ENCODE data around the gene TECR. TPM values are rescaled to one million over a fixed set of nuclear protein-coding genes. Genes with fewer than 3 reads are reported as not detected.
"Not testable (repeated sequence)": the region's sequence is repeated elsewhere in the genome, so short reads cannot be mapped to it uniquely, and the experiment has no call there.

The TECR gene
- total RNA-seq, 1 experiment from 2014 or later, result 145 TPM

DNA sequence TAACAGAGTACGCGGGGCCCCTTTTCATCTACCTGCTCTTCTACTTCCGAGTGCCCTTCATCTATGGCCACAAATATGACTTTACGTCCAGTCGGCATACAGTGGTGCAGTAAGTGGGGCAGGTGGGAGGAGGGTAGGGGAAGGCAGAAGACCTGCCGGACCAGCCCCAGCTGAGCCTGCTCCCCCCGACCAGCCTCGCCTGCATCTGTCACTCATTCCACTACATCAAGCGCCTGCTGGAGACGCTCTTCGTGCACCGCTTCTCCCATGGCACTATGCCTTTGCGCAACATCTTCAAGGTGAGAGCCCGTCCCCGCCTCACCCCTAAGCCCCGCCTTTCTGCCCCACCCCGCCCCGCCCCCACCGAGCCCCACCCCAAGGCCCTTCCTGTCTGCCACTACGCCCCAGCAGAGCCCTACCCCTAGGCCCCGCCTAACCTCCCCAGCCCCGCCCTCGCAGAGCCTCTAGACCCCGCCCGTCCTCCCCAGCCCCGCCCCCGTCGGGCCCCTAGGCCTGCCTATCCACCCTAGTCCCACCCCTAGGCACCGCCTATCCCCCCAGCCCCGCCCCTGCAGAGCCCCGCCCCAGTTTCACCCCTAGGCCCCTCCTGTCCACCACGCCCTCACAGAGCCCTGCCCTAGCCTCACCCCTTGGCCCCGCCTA lies 34.7 kb downstream of the TECR start:
- no TSS peak for BruUV-seq (replicated peaks)
- H3K27ac ChIP-seq (ENCODE audit: low read length), result no peak overlapping the region
- no peak overlapping the region for H3K4me2 ChIP-seq (ENCODE audit: low read length)
- H3K9ac ChIP-seq (ENCODE audit: low read length), result no peak overlapping the region
- intact Hi-C loops (cut with micrococcal nuclease), result no loop called here
- H3K4me1 ChIP-seq (ENCODE audit: insufficient read depth, low read length), result no peaks in the 10 kb centered on the region
- peaks cover 8% of the 10 kb centered on the region; the same call in 1 of the 2 replicates for H3K36me3 ChIP-seq (ENCODE audit: low read depth, low read length)
- H3K79me2 ChIP-seq (ENCODE audit: low read length), result peaks cover 40% of the 10 kb centered on the region
- ATAC-seq (peak; percentile 21), DNase-seq (peak; percentile 54)
- TF ChIP-seq EZH2phosphoT487 (IDR thresholded peaks at IDR 0.05; ENCODE audit: borderline replicate concordance, low read length) (no peak), EZH2 (IDR thresholded peaks at IDR 0.05; ENCODE audit: low read length, unreplicated experiment) (no peak), CTCF (conservative IDR thresholded peaks at IDR 0.05; ENCODE audit: low read depth, low read length) (no peak)
- no peak overlapping the region for H3K4me3 ChIP-seq (ENCODE audit: low read length)
- no peaks in the 10 kb centered on the region for H3K27me3 ChIP-seq (ENCODE audit: low read length)
- ChIA-PET POLR2A (ENCODE audit: unreplicated experiment) (no interaction called here), CTCF (no interaction called here)
- no peaks in the 10 kb centered on the region for H4K20me1 ChIP-seq (ENCODE audit: low read length)
- no peaks in the 10 kb centered on the region for H3K9me2 ChIP-seq (replicated peaks; ENCODE audit: low read length)
- no peaks in the 10 kb centered on the region for H3F3A ChIP-seq (ENCODE audit: low read length, unreplicated experiment)
- no peaks in the 10 kb centered on the region for H3K9me3 ChIP-seq (ENCODE audit: low read length)
- H2AFZ ChIP-seq (ENCODE audit: low read length), result no peak overlapping the region

GRCh38 chr19:14564652-14565297 lies 35.4 kb downstream of the TECR start:
- H4K20me1 ChIP-seq (ENCODE audit: low read length); ATAC-seq; H3F3A ChIP-seq (ENCODE audit: low read length, unreplicated experiment); H3K27me3 ChIP-seq (ENCODE audit: low read length); H3K4me3 ChIP-seq (ENCODE audit: low read length); H3K4me1 ChIP-seq (ENCODE audit: insufficient read depth, low read length); H2AFZ ChIP-seq (ENCODE audit: low read length); DNase-seq; intact Hi-C loops (cut with micrococcal nuclease); POLR2A ChIA-PET (ENCODE audit: unreplicated experiment); H3K36me3 ChIP-seq (ENCODE audit: low read depth, low read length); H3K4me2 ChIP-seq (ENCODE audit: low read length); H3K9ac ChIP-seq (ENCODE audit: low read length); H3K9me3 ChIP-seq (ENCODE audit: low read length); H3K9me2 ChIP-seq (replicated peaks; ENCODE audit: low read length); CTCF ChIA-PET; H3K27ac ChIP-seq (ENCODE audit: low read length): not testable (repeated sequence)
- H3K79me2 ChIP-seq (ENCODE audit: low read length), result peaks cover 40% of the 10 kb centered on the region
- BruUV-seq (replicated peaks), result TSS peak; percentile 77

- H3K9me2 ChIP-seq (replicated peaks; ENCODE audit: low read length), result no peaks in the 10 kb centered on the region
- POLR2A ChIA-PET (ENCODE audit: unreplicated experiment), result no interaction called here
- H3K4me2 ChIP-seq (ENCODE audit: low read length), result no peak overlapping the region
- TF ChIP-seq EZH2 (IDR thresholded peaks at IDR 0.05; ENCODE audit: low read length, unreplicated experiment) (no peak), EZH2phosphoT487 (IDR thresholded peaks at IDR 0.05; ENCODE audit: borderline replicate concordance, low read length) (no peak), CTCF (conservative IDR thresholded peaks at IDR 0.05; ENCODE audit: low read depth, low read length) (no peak)
- H4K20me1 ChIP-seq (ENCODE audit: low read length), result no peaks in the 10 kb centered on the region
- no peak overlapping the region for H2AFZ ChIP-seq (ENCODE audit: low read length)
- no peaks in the 10 kb centered on the region for H3K27me3 ChIP-seq (ENCODE audit: low read length)
- peaks cover 8% of the 10 kb centered on the region; the same call in 1 of the 2 replicates for H3K36me3 ChIP-seq (ENCODE audit: low read depth, low read length)
- H3K4me3 ChIP-seq (ENCODE audit: low read length), result no peak overlapping the region
- no peak for ATAC-seq
- H3K79me2 ChIP-seq (ENCODE audit: low read length), result peaks cover 39% of the 10 kb centered on the region
- H3K27ac ChIP-seq (ENCODE audit: low read length), result no peak overlapping the region
- intact Hi-C loops (cut with micrococcal nuclease), result no loop called here
- no peak overlapping the region for H3K9ac ChIP-seq (ENCODE audit: low read length)
- no peaks in the 10 kb centered on the region for H3F3A ChIP-seq (ENCODE audit: low read length, unreplicated experiment)
- no peak for DNase-seq
- no peaks in the 10 kb centered on the region for H3K9me3 ChIP-seq (ENCODE audit: low read length)
- no TSS peak for BruUV-seq (replicated peaks)
- no peaks in the 10 kb centered on the region for H3K4me1 ChIP-seq (ENCODE audit: insufficient read depth, low read length)
- CTCF ChIA-PET, result no interaction called here
These were observed 35.9 kb downstream of the TECR start for GRCh38 chr19:14565298-14565679.
